WTC11 (cell line): ENCODE results near the gene TAOK2. TPM values are rescaled to one million over a fixed set of nuclear protein-coding genes. Genes with fewer than 3 reads are reported as not detected.

Source experiments
- AR ChIP-seq: fragments of 250-450 bp; sonication (Bioruptor Pico); IDR thresholded peaks from 2 replicates; pipeline ENCODE4 v1.9.0; 2021; ENCODE audit warnings: mild to moderate bottlenecking
- CREM ChIP-seq: sonication (generic); formaldehyde crosslinking; IDR thresholded peaks from 2 replicates; pipeline ENCODE4 v1.8.1; 2022; ENCODE audit warnings: mild to moderate bottlenecking, missing genetic modification reagents, moderate library complexity
- E2F1 ChIP-seq: sonication (generic); formaldehyde crosslinking; IDR thresholded peaks from 2 replicates; pipeline ENCODE4 v1.8.0; 2022; ENCODE audit warnings: mild to moderate bottlenecking, missing genetic modification reagents
- E2F5 ChIP-seq: sonication (generic); formaldehyde crosslinking; IDR thresholded peaks from 2 replicates; pipeline ENCODE4 v1.8.1; 2022; ENCODE audit warnings: mild to moderate bottlenecking, moderate library complexity, missing genetic modification reagents
- ELF4 ChIP-seq: sonication (generic); formaldehyde crosslinking; IDR thresholded peaks from 2 replicates; pipeline ENCODE4 v1.8.1; 2022; ENCODE audit warnings: low read depth, mild to moderate bottlenecking, moderate library complexity, missing genetic modification reagents
- EMX1 ChIP-seq: fragments of 250-450 bp; sonication (Bioruptor Pico); IDR thresholded peaks from 2 replicates; pipeline ENCODE4 v1.8.0; 2021; ENCODE audit warnings: mild to moderate bottlenecking
- ETV6 ChIP-seq: sonication (generic); formaldehyde crosslinking; IDR thresholded peaks from 2 replicates; pipeline ENCODE4 v1.8.1; 2022; ENCODE audit warnings: mild to moderate bottlenecking, missing genetic modification reagents
- FOXP1 ChIP-seq: sonication (generic); formaldehyde crosslinking; IDR thresholded peaks from 2 replicates; pipeline ENCODE4 v1.8.0; 2022; ENCODE audit warnings: missing genetic modification reagents, mild to moderate bottlenecking, moderate library complexity, borderline replicate concordance
- KAT7 ChIP-seq: sonication (generic); formaldehyde crosslinking; IDR thresholded peaks from 2 replicates; pipeline ENCODE4 v1.8.1; 2023; ENCODE audit warnings: missing genetic modification reagents, mild to moderate bottlenecking, borderline replicate concordance
- NFATC4 ChIP-seq: fragments of 250-450 bp; sonication (Bioruptor Pico); IDR thresholded peaks from 2 replicates; pipeline ENCODE4 v1.9.0; 2021; ENCODE audit warnings: mild to moderate bottlenecking
- NFYB ChIP-seq: sonication (generic); formaldehyde crosslinking; conservative IDR thresholded peaks from 2 replicates; pipeline ENCODE4 v1.8.0; 2022; ENCODE audit warnings: low read depth, missing genetic modification reagents
- OVOL2 ChIP-seq: fragments of 250-450 bp; sonication (Bioruptor Pico); IDR thresholded peaks from 2 replicates; pipeline ENCODE4 v1.9.0; 2021; ENCODE audit warnings: mild to moderate bottlenecking, borderline replicate concordance
- SMAD3 ChIP-seq: sonication (generic); formaldehyde crosslinking; IDR thresholded peaks from 2 replicates; pipeline ENCODE4 v1.8.0; 2022; ENCODE audit warnings: missing genetic modification reagents, mild to moderate bottlenecking, borderline replicate concordance
- SOX15 ChIP-seq: fragments of 250-450 bp; sonication (Bioruptor Pico); IDR thresholded peaks from 2 replicates; pipeline ENCODE4 v1.9.0; 2021; ENCODE audit warnings: mild to moderate bottlenecking
- SP1 ChIP-seq: sonication (generic); formaldehyde crosslinking; conservative IDR thresholded peaks from 2 replicates; pipeline ENCODE4 v1.8.1; 2022; ENCODE audit warnings: missing genetic modification reagents
- TCF7 ChIP-seq: sonication (generic); formaldehyde crosslinking; IDR thresholded peaks from 2 replicates; pipeline ENCODE4 v1.8.0; 2022; ENCODE audit warnings: mild to moderate bottlenecking, low read depth, missing genetic modification reagents, moderate library complexity
- TEAD1 ChIP-seq: sonication (generic); formaldehyde crosslinking; IDR thresholded peaks from 2 replicates; pipeline ENCODE4 v1.8.0; 2022; ENCODE audit warnings: mild to moderate bottlenecking, missing genetic modification reagents
- TEAD4 ChIP-seq: sonication (generic); formaldehyde crosslinking; IDR thresholded peaks from 2 replicates; pipeline ENCODE4 v1.8.0; 2022; ENCODE audit warnings: mild to moderate bottlenecking, missing genetic modification reagents
- ZBTB43 ChIP-seq: sonication (generic); formaldehyde crosslinking; IDR thresholded peaks from 2 replicates; pipeline ENCODE4 v1.8.1; 2023; ENCODE audit warnings: mild to moderate bottlenecking, missing genetic modification reagents
- ZNF232 ChIP-seq: sonication (generic); formaldehyde crosslinking; IDR thresholded peaks from 2 replicates; pipeline ENCODE4 v1.8.0; 2022; ENCODE audit warnings: mild to moderate bottlenecking, missing genetic modification reagents
- ZSCAN18 ChIP-seq: fragments of 250-450 bp; sonication (Bioruptor Pico); IDR thresholded peaks from 2 replicates; pipeline ENCODE4 v2.1.2; 2022; ENCODE audit warnings: mild to moderate bottlenecking, moderate library complexity
- total RNA-seq: library from RNA; stranded (reverse); gene quantifications from 3 replicates; pipeline ENCODE4 v1.2.3, GENCODE V29; 2021
- TF ChIP-seq, protein P1 (sequence below): sonication (generic); formaldehyde crosslinking; IDR thresholded peaks from 2 replicates; pipeline ENCODE4 v1.8.0; 2022; ENCODE audit warnings: mild to moderate bottlenecking, missing genetic modification reagents
- TF ChIP-seq, protein P2 (sequence below): sonication (generic); formaldehyde crosslinking; IDR thresholded peaks from 2 replicates; pipeline ENCODE4 v1.8.1; 2022; ENCODE audit warnings: mild to moderate bottlenecking, missing genetic modification reagents, moderate library complexity, borderline replicate concordance
- TF ChIP-seq, protein P3 (sequence below): sonication (generic); formaldehyde crosslinking; conservative IDR thresholded peaks from 2 replicates; pipeline ENCODE4 v1.8.1; 2022; ENCODE audit warnings: mild to moderate bottlenecking, missing genetic modification reagents
- TF ChIP-seq, protein P4 (sequence below): fragments of 200-600 bp; IDR thresholded peaks from 2 replicates; pipeline ENCODE4 v1.8.0; 2022; ENCODE audit warnings: antibody characterized with exemption
- TF ChIP-seq, protein P5 (sequence below): sonication (generic); formaldehyde crosslinking; IDR thresholded peaks from 2 replicates; pipeline ENCODE4 v1.8.1; 2023; ENCODE audit warnings: mild to moderate bottlenecking, moderate library complexity, missing genetic modification reagents

The TAOK2 gene
- total RNA-seq, 1 experiment from 2014 or later: 42.4 TPM

- TF ChIP-seq AR (CRISPR knock-in tag): no peak
- no peak for TF ChIP-seq OVOL2
- no peak for TF ChIP-seq NFYB (CRISPR knock-in tag)
- peak; percentile 10; the same call in 1 of the 2 replicates for TF ChIP-seq SP1 (CRISPR knock-in tag)
- TF ChIP-seq TEAD4 (CRISPR knock-in tag): no peak
- no peak for TF ChIP-seq ZSCAN18 (CRISPR knock-in tag)
- no peak; the same call in 1 of the 2 replicates for TF ChIP-seq SMAD3 (CRISPR knock-in tag)
- TF ChIP-seq NFATC4 (CRISPR knock-in tag): no peak
- peak; percentile 5; the same call in 1 of the 2 replicates for TF ChIP-seq ETV6
- TF ChIP-seq, protein P1, sequence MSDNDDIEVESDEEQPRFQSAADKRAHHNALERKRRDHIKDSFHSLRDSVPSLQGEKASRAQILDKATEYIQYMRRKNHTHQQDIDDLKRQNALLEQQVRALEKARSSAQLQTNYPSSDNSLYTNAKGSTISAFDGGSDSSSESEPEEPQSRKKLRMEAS (CRISPR knock-in tag): peak; percentile 87
- no peak for TF ChIP-seq ELF4 (CRISPR knock-in tag)
- peak; percentile 72 for TF ChIP-seq E2F5
- no peak for TF ChIP-seq TCF7
- TF ChIP-seq, protein P2, sequence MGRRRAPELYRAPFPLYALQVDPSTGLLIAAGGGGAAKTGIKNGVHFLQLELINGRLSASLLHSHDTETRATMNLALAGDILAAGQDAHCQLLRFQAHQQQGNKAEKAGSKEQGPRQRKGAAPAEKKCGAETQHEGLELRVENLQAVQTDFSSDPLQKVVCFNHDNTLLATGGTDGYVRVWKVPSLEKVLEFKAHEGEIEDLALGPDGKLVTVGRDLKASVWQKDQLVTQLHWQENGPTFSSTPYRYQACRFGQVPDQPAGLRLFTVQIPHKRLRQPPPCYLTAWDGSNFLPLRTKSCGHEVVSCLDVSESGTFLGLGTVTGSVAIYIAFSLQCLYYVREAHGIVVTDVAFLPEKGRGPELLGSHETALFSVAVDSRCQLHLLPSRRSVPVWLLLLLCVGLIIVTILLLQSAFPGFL (CRISPR knock-in tag): no peak; the same call in 1 of the 2 replicates
- TF ChIP-seq EMX1: no peak
- TF ChIP-seq, protein P3, sequence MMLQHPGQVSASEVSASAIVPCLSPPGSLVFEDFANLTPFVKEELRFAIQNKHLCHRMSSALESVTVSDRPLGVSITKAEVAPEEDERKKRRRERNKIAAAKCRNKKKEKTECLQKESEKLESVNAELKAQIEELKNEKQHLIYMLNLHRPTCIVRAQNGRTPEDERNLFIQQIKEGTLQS (CRISPR knock-in tag): no peak
- TF ChIP-seq ZBTB43: no peak
- TF ChIP-seq CREM (CRISPR knock-in tag): no peak
- TF ChIP-seq E2F1 (CRISPR knock-in tag): no peak
- TF ChIP-seq FOXP1 (CRISPR knock-in tag): peak; percentile 51; the same call in 1 of the 2 replicates
- TF ChIP-seq TEAD1 (CRISPR knock-in tag): peak; percentile 78
- TF ChIP-seq ZNF232 (CRISPR knock-in tag): peak; percentile 65; the same call in 1 of the 2 replicates
- TF ChIP-seq KAT7 (CRISPR knock-in tag): no peak
- TF ChIP-seq, protein P4, sequence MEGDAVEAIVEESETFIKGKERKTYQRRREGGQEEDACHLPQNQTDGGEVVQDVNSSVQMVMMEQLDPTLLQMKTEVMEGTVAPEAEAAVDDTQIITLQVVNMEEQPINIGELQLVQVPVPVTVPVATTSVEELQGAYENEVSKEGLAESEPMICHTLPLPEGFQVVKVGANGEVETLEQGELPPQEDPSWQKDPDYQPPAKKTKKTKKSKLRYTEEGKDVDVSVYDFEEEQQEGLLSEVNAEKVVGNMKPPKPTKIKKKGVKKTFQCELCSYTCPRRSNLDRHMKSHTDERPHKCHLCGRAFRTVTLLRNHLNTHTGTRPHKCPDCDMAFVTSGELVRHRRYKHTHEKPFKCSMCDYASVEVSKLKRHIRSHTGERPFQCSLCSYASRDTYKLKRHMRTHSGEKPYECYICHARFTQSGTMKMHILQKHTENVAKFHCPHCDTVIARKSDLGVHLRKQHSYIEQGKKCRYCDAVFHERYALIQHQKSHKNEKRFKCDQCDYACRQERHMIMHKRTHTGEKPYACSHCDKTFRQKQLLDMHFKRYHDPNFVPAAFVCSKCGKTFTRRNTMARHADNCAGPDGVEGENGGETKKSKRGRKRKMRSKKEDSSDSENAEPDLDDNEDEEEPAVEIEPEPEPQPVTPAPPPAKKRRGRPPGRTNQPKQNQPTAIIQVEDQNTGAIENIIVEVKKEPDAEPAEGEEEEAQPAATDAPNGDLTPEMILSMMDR: no peak
- TF ChIP-seq, protein P5, sequence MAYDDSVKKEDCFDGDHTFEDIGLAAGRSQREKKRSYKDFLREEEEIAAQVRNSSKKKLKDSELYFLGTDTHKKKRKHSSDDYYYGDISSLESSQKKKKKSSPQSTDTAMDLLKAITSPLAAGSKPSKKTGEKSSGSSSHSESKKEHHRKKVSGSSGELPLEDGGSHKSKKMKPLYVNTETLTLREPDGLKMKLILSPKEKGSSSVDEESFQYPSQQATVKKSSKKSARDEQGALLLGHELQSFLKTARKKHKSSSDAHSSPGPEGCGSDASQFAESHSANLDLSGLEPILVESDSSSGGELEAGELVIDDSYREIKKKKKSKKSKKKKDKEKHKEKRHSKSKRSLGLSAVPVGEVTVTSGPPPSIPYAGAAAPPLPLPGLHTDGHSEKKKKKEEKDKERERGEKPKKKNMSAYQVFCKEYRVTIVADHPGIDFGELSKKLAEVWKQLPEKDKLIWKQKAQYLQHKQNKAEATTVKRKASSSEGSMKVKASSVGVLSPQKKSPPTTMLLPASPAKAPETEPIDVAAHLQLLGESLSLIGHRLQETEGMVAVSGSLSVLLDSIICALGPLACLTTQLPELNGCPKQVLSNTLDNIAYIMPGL (CRISPR knock-in tag): no peak
- no peak for TF ChIP-seq SOX15
Observed at GRCh38 chr16:29995324-29995910, 21.7 kb downstream of the TAOK2 start, which contains the start of gene HIRIP3 (continued).
